Renal cortical epithelial cell (primary cell): Measurements from ENCODE around the gene CACHD1. TPM values are rescaled to one million over a fixed set of nuclear protein-coding genes. Genes with fewer than 3 reads are reported as not detected.
"Not testable (repeated sequence)": the region's sequence is repeated elsewhere in the genome, so short reads cannot be mapped to it uniquely, and the experiment has no call there.

ENCODE experiments used
- DNase-seq: peaks from one replicate; pipeline ENCODE4 v3.0.0-alpha.2; 2011; ENCODE audit warnings: low read depth
- total RNA-seq: library from RNA; depleted of rRNA; stranded (reverse); fragments of >200 nt; gene quantifications from 2 replicates; pipeline ENCODE4 v1.2.3, GENCODE V29; 2014

The CACHD1 gene
- total RNA-seq, 1 donor from 2014 or later, result 5.9 TPM

DNA sequence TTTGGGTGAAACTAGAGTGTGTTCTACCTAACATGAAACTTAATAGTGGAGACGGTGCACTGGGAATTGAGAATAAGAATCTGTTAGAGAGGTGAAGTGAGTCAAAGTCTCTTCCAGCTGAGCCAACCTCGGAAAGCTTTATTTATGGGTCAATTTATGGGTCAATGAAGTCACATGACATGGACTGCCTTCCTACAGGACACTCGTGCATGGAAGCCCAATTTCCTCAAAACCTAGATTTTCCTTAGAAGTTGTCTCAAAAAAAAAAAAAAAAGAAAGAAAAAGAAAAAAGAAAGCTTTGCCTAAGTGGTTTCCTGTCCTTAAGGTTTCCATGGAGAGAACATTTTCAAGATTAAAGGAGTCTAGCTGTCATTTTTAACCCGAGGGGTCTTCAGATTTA, 26.7 kb downstream of the CACHD1 start:
- no peak for DNase-seq

DNA sequence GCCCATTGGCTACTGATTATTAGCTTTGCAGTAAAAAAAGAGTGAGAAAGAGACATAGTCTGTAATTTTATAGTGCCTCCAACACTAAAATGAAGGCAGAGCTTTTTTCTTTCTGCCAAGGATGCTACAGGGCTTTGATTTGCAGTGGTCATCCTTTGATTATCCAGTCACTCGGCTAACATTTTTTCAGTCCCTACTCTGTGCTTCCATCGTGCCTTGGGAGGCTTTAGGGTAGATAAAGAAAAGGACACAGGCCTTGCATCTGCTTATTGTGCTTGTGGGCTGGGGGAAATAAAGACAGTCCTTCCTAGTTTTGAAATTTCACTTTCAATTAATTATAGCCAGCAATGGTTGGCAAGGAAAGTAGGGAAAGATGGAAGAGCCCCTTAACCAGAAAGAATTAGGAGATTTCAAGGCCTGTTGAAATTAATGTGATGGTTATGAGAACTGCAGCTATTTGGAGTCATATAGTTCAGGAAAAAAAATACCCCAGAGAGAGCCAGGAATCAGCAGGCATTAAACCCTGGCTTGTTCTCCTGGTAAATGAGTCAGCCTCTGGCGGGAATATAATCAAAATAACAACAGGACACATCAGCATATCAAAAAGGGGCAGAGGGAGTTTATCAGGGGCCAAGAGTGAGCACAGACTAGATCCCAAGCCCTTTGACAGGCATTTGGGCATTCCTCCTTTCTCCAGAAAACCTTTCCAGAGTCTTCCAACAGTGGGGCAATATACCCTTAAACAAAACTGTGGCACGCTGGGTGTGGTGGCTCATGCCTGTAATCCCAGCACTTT, 27.4 kb downstream of the CACHD1 start:
- DNase-seq, result no peak

GRCh38 chr1:64498325-64498724, 28.4 kb downstream of the CACHD1 start:
- DNase-seq, result no peak

DNA sequence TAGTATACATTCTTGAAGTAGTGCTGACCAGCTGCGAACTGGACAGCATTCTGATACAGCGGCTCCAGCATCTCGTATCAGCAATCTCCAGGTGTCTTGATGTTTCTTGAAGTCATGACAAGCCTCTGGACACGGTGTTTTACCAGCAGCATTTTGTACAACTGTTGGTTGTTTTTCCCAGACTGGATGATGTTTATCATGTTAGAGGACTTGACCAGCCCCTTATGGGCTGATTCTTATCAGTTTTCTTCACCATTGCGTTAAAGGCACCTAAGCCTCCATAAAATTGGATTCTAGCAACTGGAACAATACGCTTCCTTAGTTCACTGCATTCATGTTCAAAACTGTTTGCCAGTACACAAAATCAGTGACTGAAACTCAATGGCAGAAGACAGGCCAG, 29.1 kb downstream of the CACHD1 start:
- no peak for DNase-seq

DNA sequence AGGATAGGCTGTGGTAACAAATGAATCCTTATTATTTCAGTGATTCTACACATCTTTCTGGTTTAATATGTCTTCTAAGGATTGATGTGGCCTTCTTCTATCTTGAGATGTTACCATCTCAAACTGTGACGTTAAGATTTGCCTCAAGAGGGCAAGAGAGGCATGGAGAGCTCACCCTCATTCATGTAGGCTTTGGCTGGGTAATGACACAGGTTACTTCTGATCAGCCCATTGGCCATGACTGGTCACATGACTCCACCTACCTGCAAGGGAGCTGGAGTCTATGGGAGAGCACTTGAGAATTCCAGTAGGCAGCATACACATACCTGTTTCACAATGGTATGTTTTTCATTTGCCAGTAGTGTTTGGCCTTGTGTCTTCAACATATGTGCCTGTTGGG, 30.0 kb downstream of the CACHD1 start:
- DNase-seq, result no peak

DNA sequence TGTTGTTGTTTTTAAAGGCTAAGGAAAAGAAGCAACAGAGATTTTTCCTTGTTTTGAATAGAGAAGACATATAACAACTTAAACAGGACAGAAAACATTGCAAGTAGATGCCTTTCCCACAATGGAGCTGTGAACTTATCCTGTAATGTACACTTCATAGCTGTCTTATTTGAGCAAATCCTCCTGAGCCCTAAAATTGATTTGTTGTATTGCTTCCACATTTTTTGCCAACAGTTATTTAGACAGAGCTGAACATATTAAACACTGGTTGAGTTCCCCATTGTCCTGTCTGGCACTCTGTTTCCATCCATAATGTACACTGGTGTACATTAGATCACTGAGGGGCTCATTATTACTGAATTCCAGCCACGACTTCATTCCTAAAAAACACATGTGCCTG, 32.2 kb downstream of the CACHD1 start:
- no peak for DNase-seq

GRCh38 chr1:64502931-64503330, 33.0 kb downstream of the CACHD1 start:
- no peak for DNase-seq

- no peak for DNase-seq
These were observed 35.5 kb downstream of the CACHD1 start for GRCh38 chr1:64505232-64505943.

- peak; percentile 25 for DNase-seq
These were observed 36.2 kb downstream of the CACHD1 start for GRCh38 chr1:64505944-64506655.

DNA sequence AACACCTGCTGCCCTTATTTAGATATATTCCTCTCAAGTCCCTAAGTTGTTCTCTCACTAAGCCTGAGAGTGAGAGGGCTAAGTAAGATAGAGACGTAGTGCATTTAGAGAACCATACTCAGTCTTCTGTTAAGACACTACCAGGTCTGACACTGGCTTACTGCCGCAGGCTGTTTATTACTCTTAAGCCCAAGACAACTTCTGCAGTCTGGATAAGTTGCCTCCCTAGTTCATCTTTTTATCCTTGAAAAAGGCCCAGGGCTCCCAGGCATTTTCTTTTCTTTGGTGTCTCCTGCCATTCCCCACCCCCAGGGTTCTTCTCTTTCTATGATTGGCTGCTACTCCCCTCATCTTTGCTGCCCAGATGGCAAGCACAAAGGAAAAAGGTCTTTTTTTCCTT, 38.7 kb downstream of the CACHD1 start:
- no peak for DNase-seq

DNA sequence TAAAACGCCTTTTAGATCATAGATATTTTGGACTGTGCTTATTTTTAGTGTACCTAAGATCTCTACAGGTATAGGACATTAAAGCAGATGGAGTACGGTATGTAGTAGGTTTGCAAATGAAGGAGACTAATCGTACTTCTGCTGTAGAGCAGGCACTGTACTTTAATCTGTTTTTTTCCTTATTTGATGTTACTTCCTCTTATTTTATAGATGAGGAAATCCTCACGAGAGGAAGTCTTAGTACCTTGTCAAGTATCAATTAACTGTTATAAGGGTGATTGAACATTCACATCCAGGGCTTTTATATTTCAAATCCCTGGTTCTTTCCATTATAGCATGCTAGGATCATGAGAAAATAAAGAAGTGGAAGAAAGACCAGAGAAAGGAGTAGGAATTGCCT, 41.1 kb downstream of the CACHD1 start:
- no peak for DNase-seq

- not testable (repeated sequence) for DNase-seq
These were observed 42.3 kb downstream of the CACHD1 start for GRCh38 chr1:64512206-64512605.

- no peak for DNase-seq
These were observed 43.6 kb downstream of the CACHD1 start for GRCh38 chr1:64513545-64513944.

DNA sequence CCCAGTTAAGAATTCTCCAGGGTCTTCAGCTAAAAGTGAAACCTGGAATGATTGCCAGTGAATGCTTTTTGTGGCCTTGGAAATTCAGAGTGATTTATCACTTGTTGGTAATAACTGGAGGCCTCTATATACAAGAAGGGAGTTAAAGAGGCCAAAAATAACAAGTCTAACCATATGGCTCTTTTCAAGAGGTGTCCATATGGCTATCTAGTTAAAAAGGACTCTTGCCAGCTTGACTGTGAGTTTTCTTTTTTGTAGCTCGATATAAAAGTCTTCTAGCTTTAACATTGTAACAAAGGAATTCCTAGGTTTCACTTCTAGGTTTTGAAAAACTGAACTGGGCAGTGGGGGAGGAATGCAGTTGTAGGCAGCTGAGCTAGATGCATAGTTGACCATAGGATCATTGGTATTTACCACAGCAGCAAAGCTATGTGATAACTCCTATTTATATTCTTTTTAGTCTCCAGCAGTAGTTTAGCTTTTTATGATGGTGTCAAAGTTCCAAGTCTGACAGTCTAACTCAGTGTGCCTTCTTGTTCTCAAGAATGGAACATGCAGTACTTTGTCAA, 44.4 kb downstream of the CACHD1 start:
- peak; percentile 27 for DNase-seq

GRCh38 chr1:64515427-64515826, 45.5 kb downstream of the CACHD1 start:
- peak; percentile 66 for DNase-seq

DNA sequence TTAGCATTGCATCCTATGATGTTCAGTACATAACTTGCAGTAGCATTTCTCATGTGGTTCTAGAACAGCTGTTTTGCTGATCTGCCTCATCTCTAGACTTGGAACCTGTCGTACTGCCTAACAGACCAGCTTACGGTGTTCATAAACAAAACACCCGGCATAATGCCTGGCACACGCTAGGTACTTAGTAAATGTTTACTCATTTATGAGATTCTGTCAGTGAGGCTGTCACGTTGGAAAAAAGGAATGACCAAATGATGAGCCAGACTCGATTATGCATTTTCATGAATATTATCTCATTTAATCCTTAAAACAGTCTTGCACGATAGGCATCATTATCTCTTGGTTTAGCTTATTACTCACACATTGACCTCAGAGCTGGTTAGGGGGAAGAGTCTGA, 46.4 kb downstream of the CACHD1 start:
- DNase-seq, result no peak

DNA sequence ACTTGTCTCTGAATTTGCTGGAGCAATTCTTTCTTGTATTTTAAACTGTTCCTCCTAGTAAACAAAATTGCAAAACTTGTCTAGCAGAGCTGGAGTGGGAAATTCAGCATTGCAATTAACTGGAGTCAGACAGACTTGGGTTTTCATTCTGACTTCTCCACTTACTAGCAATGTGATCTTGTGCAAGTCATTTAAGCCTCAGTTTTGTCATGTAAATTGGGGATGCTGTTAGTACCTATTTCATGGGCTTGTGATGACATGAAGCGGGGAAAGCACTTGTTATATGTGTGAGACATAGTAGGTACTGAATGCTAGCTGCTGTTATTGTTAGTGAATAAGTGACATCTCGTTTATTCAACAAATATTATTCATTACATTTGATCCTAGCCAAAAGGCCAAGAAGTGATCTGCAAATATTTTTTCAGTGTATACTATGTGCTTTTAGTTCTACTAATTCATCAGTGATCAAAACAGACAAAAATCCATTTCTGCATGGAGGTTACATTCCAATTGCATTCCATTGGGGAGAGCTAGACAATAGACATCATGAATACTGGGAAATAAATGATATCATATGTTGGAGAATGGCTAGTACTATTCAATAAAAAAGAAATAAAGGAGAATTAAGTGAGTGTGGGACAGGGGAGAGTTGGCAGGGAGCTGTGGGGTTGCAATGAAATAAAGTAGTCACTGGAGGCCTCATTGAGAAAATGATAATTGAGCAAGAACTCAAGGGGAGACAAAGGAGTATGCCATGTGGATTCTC, 47.1 kb downstream of the CACHD1 start:
- DNase-seq, result peak; percentile 36

GRCh38 chr1:64517640-64518039, 47.7 kb downstream of the CACHD1 start:
- DNase-seq, result no peak

- no peak for DNase-seq
These were observed 49.0 kb downstream of the CACHD1 start for GRCh38 chr1:64518692-64519481.

GRCh38 chr1:64519901-64520300, 50.0 kb downstream of the CACHD1 start:
- no peak for DNase-seq

- no peak for DNase-seq
These were observed 52.8 kb downstream of the CACHD1 start for GRCh38 chr1:64522740-64523139.
